Measurements from ENCODE around the gene PDGFRA. TPM values are rescaled to one million over a fixed set of nuclear protein-coding genes. Genes with fewer than 3 reads are reported as not detected.

PDGFRA gene
- total RNA-seq, 4 donors from 2014 or later, result 92.2 to 164 (median 130) TPM

- TF ChIP-seq EP300 (IDR thresholded peaks at IDR 0.05) (no peak), CTCF (IDR thresholded peaks at IDR 0.05) (peak; percentile 22 to 63 (median 27))
- Histone ChIP-seq H3K4me1 (peaks cover 0 to 4% (median 0%) of the 10 kb centered on the region in 3 donors), H3K27me3 (no peaks in the 10 kb centered on the region), H3K36me3 (no peaks in the 10 kb centered on the region), H3K4me3 (no peak overlapping the region), H3K27ac (no peak overlapping the region), H3K9me3 (no peaks in the 10 kb centered on the region)
- peak; percentile 34 for ATAC-seq
- 44 to 50% methylated on average over 5 of the region's 5 CpGs for WGBS, 2 donors (ENCODE audit: low coverage in 1 of 2)
Observed at GRCh38 chr4:54318904-54319303, 89.8 kb downstream of the PDGFRA start.

- no peaks in the 10 kb centered on the region for H3K36me3 ChIP-seq
- no peak for ATAC-seq
- 87 to 89% methylated on average over 7 of the region's 7 CpGs for WGBS, 2 donors (ENCODE audit: low coverage in 1 of 2)
Observed at GRCh38 chr4:54320826-54321685, 92.0 kb downstream of the PDGFRA start.

GRCh38 chr4:54322818-54323417 is 93.8 kb downstream of the PDGFRA start:
- Histone ChIP-seq H3K36me3 (no peaks in the 10 kb centered on the region), H3K4me3 (no peak overlapping the region), H3K4me1 (peaks cover 0 to 4% (median 0%) of the 10 kb centered on the region in 3 donors), H3K27ac (no peak overlapping the region), H3K9me3 (no peaks in the 10 kb centered on the region), H3K27me3 (no peaks in the 10 kb centered on the region)
- 44 to 53% methylated on average over 3 to 5 of the region's 10 CpGs for WGBS, 2 donors (ENCODE audit: low coverage in 1 of 2)
- TF ChIP-seq CTCF (IDR thresholded peaks at IDR 0.05) (peak; percentile 54 to 75 (median 66)), EP300 (IDR thresholded peaks at IDR 0.05) (no peak)
- no peak for ATAC-seq

More at GRCh38 chr4:54320826-54321685, 92.0 kb downstream of the PDGFRA start:
- Histone ChIP-seq H3K4me1 (peaks cover 0 to 4% (median 0%) of the 10 kb centered on the region in 3 donors), H3K4me3 (no peak overlapping the region), H3K27me3 (no peaks in the 10 kb centered on the region), H3K9me3 (no peaks in the 10 kb centered on the region), H3K27ac (no peak overlapping the region)
- TF ChIP-seq POLR2A (IDR thresholded peaks at IDR 0.05) (no peak), POLR2AphosphoS5 (IDR thresholded peaks at IDR 0.05) (no peak), EP300 (IDR thresholded peaks at IDR 0.05) (no peak), CTCF (IDR thresholded peaks at IDR 0.05) (no peak)

GRCh38 chr4:54330896-54331295 is 101.8 kb downstream of the PDGFRA start:
- Histone ChIP-seq H3K27me3 (no peaks in the 10 kb centered on the region), H3K4me1 (no peaks in the 10 kb centered on the region), H3K4me3 (no peak overlapping the region), H3K27ac (no peak overlapping the region), H3K36me3 (no peaks in the 10 kb centered on the region), H3K9me3 (no peaks in the 10 kb centered on the region)
- ATAC-seq, result no peak
- TF ChIP-seq EP300 (IDR thresholded peaks at IDR 0.05) (no peak), CTCF (IDR thresholded peaks at IDR 0.05) (no peak), POLR2AphosphoS5 (IDR thresholded peaks at IDR 0.05) (no peak), POLR2A (IDR thresholded peaks at IDR 0.05) (no peak)
- WGBS, 2 donors (ENCODE audit: low coverage in 1 of 2), result 100% methylated on average over 1 to 2 of the region's 3 CpGs

GRCh38 chr4:54332542-54332941 is 103.4 kb downstream of the PDGFRA start:
- Histone ChIP-seq H3K9me3 (no peaks in the 10 kb centered on the region), H3K36me3 (no peaks in the 10 kb centered on the region), H3K27me3 (no peaks in the 10 kb centered on the region), H3K27ac (no peak overlapping the region), H3K4me1 (no peaks in the 10 kb centered on the region), H3K4me3 (no peak overlapping the region)
- no peak for TF ChIP-seq POLR2AphosphoS5 (IDR thresholded peaks at IDR 0.05)
- TF ChIP-seq EP300 (IDR thresholded peaks at IDR 0.05), result no peak
- TF ChIP-seq CTCF (IDR thresholded peaks at IDR 0.05), result no peak
- no peak for TF ChIP-seq POLR2A (IDR thresholded peaks at IDR 0.05)
- WGBS, 2 donors (ENCODE audit: low coverage in 1 of 2), result 70 to 100% methylated on average over 2 to 4 of the region's 4 CpGs
- no peak for ATAC-seq
